Activated T-cell treated with anti-CD3 and anti-CD28 coated beads for 1 hour (primary cell): Measurements from ENCODE around the gene BBS9.

Experiments used
- DNase-seq: peaks from one replicate; pipeline ENCODE4 v3.0.0-alpha.2; 2020; ENCODE audit warnings: low read depth

BBS9 gene

DNA sequence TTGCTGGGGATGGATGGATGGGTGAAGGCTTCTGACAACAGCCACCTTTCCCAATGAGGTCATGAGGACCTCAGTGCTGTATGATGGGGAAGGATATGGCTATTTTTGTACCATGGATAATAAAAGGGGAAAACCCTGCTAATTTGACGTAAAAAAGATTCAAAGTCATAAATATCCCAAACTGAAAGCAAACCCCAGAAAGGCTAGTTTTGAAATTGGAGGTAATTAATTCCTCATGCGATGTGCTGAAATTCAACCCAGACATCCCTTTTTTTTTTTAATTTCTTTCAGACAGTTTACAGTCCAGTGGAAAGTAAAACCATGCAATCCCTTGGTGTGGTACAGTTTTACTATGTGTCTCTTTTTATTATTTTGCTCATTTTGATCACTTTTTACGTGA is 521.5 kb downstream of the BBS9 start:
- DNase-seq = no peak

DNA sequence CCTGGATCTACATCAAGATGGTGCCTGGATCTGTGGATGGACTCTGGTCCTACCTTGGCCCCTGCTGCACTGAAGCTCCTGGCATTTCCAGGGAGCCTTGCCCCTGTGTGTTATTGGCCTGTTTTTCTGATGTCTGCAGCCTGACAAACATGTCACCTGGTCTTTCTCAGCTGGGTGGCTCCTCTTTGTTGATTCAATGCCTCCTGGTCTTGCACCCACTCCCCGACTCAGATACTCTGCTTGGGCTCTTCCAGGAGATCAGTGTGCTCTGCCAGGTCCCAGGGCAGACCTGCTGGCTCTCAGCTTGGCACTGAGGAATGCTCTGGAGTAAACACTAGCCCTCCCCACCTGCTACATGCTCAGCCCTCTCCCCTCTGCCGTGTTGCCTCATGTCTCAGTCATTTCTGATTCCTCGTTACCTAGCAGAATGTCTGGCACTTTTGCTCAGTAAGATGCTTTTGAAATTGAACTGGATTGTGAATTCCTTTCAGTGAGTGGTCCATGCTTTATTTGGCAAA is 522.7 kb downstream of the BBS9 start:
- no peak for DNase-seq

DNA sequence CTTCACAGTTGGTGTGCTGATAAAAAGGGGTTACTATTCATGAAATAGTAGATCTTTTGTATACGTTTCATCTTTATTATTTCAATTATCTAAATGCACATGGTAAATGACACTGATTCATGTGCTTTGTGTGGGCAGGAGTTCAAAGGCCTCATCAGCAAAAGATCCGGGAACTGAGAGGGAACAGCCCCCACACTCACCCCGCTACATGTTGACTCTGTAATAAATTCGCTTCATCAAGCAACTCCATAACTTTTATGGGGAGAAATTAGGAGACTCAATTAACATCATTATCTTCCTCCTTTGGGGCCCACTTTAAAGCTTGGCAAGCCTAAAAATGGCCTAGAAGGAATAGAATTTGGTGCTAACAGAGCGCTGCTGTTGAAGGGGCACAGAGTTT is 525.3 kb downstream of the BBS9 start:
- DNase-seq = no peak
